ENCODE measurements around the gene IGFBP7.

Gene IGFBP7

GRCh38 chr4:57097711-57098110 is 12.5 kb downstream of the IGFBP7 start:
- DNase-seq (ENCODE audit: low read depth, low spot score) = no peak
- H3K36me3 ChIP-seq (ENCODE audit: insufficient read depth, low read length) = no peaks in the 10 kb centered on the region
- H3K9me3 ChIP-seq (ENCODE audit: low read depth, low read length) = no peaks in the 10 kb centered on the region
- TF ChIP-seq EZH2 (IDR thresholded peaks at IDR 0.05) (no peak), POLR2AphosphoS5 (IDR thresholded peaks at IDR 0.05; ENCODE audit: borderline replicate concordance, low read depth, low read length) (no peak), FOXP2 (optimal IDR thresholded peaks at IDR 0.05; ENCODE audit: control extremely low read depth, extremely low read length, insufficient read depth) (no peak)
- H3K9ac ChIP-seq (ENCODE audit: insufficient read length) = no peak overlapping the region
- H3K27ac ChIP-seq = no peak overlapping the region
- no peak overlapping the region for H3K4me3 ChIP-seq

DNA sequence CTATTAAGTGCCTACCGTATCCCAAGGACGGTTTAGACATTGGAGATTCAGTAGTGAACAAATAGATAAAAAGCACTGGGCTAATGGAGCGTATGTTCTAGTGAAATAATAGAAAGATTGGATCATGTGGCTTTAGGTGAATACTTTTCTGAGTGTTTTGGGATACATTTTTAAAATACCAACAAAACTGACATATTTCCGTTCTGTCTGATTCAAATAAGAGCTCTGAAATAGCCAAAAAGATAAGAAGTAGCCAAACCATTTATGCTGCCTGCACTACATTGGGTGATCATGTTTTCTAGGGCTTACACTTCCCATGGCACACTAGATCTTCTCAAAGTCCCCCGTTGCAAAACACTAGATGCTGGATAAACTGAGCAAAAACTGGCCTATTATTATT is 14.2 kb downstream of the IGFBP7 start:
- no peaks in the 10 kb centered on the region for H3K9me3 ChIP-seq (ENCODE audit: low read depth, low read length)
- no peak overlapping the region for H3K9ac ChIP-seq (ENCODE audit: insufficient read length)
- H3K27ac ChIP-seq = no peak overlapping the region
- DNase-seq (ENCODE audit: low read depth, low spot score) = no peak
- H3K4me3 ChIP-seq = no peak overlapping the region
- no peaks in the 10 kb centered on the region for H3K36me3 ChIP-seq (ENCODE audit: insufficient read depth, low read length)
- TF ChIP-seq POLR2AphosphoS5 (IDR thresholded peaks at IDR 0.05; ENCODE audit: borderline replicate concordance, low read depth, low read length) (no peak), EZH2 (IDR thresholded peaks at IDR 0.05) (no peak), FOXP2 (optimal IDR thresholded peaks at IDR 0.05; ENCODE audit: control extremely low read depth, extremely low read length, insufficient read depth) (no peak)

DNA sequence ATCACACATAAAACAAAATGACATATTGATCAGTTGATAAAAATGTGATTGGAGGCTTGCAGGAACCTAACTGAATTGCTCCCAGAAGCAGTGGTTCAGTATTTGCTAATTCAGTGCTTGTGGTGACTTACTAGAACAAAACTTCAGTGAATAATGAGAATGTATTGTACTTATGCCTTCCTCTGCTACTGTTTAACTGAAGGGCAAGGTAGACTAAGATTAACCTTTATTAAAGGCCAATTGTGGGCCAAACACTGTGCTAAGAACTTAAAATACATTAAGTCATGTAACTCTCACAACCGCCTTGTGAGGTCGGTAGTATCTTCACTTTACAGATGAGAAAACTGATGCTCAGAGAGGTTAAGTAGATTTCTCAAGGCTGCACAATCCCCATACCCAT is 14.9 kb downstream of the IGFBP7 start:
- no peak overlapping the region for H3K9ac ChIP-seq (ENCODE audit: insufficient read length)
- DNase-seq (ENCODE audit: low read depth, low spot score) = no peak
- TF ChIP-seq EZH2 (IDR thresholded peaks at IDR 0.05) (no peak), FOXP2 (optimal IDR thresholded peaks at IDR 0.05; ENCODE audit: control extremely low read depth, extremely low read length, insufficient read depth) (no peak), POLR2AphosphoS5 (IDR thresholded peaks at IDR 0.05; ENCODE audit: borderline replicate concordance, low read depth, low read length) (no peak)
- no peak overlapping the region for H3K4me3 ChIP-seq
- no peaks in the 10 kb centered on the region for H3K9me3 ChIP-seq (ENCODE audit: low read depth, low read length)
- no peaks in the 10 kb centered on the region for H3K36me3 ChIP-seq (ENCODE audit: insufficient read depth, low read length)
- H3K27ac ChIP-seq = no peak overlapping the region

DNA sequence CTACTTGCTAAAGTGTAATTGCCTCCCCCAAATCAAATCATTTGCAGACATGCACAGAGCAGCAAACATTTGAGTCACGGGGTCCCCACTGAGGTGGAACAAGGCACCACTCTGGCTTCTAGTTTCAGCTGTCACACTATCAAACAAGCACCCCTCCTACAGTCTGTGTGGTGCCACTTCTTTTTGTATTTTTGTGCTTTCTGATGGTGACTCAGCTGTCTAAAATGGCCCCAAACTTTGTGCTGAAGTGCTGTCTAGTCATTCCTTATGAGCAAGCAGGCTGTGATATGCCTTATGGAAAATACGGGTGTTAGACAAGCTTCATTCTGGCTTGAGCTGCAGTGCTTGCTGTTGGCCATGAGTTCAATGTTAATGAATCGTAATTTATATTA is 15.4 kb downstream of the IGFBP7 start:
- no peaks in the 10 kb centered on the region for H3K9me3 ChIP-seq (ENCODE audit: low read depth, low read length)
- TF ChIP-seq FOXP2 (optimal IDR thresholded peaks at IDR 0.05; ENCODE audit: control extremely low read depth, extremely low read length, insufficient read depth) (no peak), POLR2AphosphoS5 (IDR thresholded peaks at IDR 0.05; ENCODE audit: borderline replicate concordance, low read depth, low read length) (no peak), EZH2 (IDR thresholded peaks at IDR 0.05) (no peak)
- no peak overlapping the region for H3K4me3 ChIP-seq
- no peak overlapping the region for H3K9ac ChIP-seq (ENCODE audit: insufficient read length)
- no peaks in the 10 kb centered on the region for H3K36me3 ChIP-seq (ENCODE audit: insufficient read depth, low read length)
- DNase-seq (ENCODE audit: low read depth, low spot score) = no peak
- H3K27ac ChIP-seq = no peak overlapping the region

DNA sequence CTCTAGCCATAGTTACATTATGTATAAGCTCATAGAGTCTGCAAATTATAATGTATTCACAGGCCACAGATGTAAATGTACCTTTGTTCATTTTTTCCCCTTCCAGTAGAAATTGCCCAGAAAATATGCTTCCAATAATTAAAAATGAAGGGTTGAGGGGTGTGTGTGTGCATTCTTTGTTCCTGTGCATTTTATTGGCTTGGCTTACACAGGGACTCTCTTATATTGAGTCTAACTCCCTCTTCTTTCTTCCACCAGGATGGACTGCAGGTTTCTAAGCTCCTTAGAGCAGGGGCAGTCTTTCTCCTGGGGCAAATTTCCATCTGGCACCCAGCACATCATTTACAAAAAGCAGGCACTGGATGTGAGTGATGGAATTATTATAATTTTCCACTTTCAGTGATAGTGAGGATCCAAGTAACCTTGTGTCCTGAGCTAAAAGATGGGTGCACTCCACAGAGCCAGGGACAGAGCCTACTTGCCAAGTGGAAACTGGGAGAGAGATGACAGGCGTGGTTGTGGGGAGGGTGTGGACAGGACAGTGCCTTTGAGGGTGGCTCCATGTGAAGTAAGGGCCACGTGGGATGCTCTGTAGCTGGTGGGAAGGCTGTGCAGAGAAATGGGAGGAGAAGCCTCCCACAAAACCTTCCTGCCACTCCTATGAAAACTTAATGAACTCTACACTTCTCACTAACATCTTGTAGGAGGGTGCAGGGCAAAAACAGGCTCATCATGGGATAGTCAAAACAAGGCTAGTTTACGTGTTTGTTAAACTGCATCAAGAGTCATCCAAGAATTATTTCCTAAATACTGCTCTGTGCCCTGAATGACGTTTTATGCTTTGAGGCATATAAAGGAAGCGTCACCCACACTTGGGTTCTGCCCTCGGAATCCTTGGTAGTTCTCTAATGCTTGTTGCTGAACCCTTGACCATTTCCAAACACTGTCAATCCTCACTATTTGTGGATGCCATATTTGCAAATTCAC is 16.0 kb downstream of the IGFBP7 start:
- H3K9ac ChIP-seq (ENCODE audit: insufficient read length) = no peak overlapping the region
- no peak for TF ChIP-seq EZH2 (IDR thresholded peaks at IDR 0.05)
- no peak for TF ChIP-seq FOXP2 (optimal IDR thresholded peaks at IDR 0.05; ENCODE audit: control extremely low read depth, extremely low read length, insufficient read depth)
- no peak for TF ChIP-seq POLR2AphosphoS5 (IDR thresholded peaks at IDR 0.05; ENCODE audit: borderline replicate concordance, low read depth, low read length)
- H3K4me3 ChIP-seq = no peak overlapping the region
- H3K36me3 ChIP-seq (ENCODE audit: insufficient read depth, low read length) = no peaks in the 10 kb centered on the region
- H3K27ac ChIP-seq = no peak overlapping the region
- no peak for DNase-seq (ENCODE audit: low read depth, low spot score)
- no peaks in the 10 kb centered on the region for H3K9me3 ChIP-seq (ENCODE audit: low read depth, low read length)

- TF ChIP-seq FOXP2 (optimal IDR thresholded peaks at IDR 0.05; ENCODE audit: control extremely low read depth, extremely low read length, insufficient read depth) (no peak), EZH2 (IDR thresholded peaks at IDR 0.05) (no peak), POLR2AphosphoS5 (IDR thresholded peaks at IDR 0.05; ENCODE audit: borderline replicate concordance, low read depth, low read length) (no peak)
- no peak for DNase-seq (ENCODE audit: low read depth, low spot score)
- no peak overlapping the region for H3K27ac ChIP-seq
- H3K36me3 ChIP-seq (ENCODE audit: insufficient read depth, low read length) = no peaks in the 10 kb centered on the region
- H3K9ac ChIP-seq (ENCODE audit: insufficient read length) = no peak overlapping the region
- no peak overlapping the region for H3K4me3 ChIP-seq
- H3K9me3 ChIP-seq (ENCODE audit: low read depth, low read length) = no peaks in the 10 kb centered on the region
Observed at GRCh38 chr4:57091657-57092162, 18.5 kb downstream of the IGFBP7 start.

- Histone ChIP-seq H3K36me3 (ENCODE audit: insufficient read depth, low read length) (no peaks in the 10 kb centered on the region), H3K27ac (no peak overlapping the region), H3K9me3 (ENCODE audit: low read depth, low read length) (no peaks in the 10 kb centered on the region), H3K4me3 (no peak overlapping the region), H3K9ac (ENCODE audit: insufficient read length) (no peak overlapping the region)
- DNase-seq (ENCODE audit: low read depth, low spot score) = no peak
- TF ChIP-seq EZH2 (IDR thresholded peaks at IDR 0.05) (no peak), FOXP2 (optimal IDR thresholded peaks at IDR 0.05; ENCODE audit: control extremely low read depth, extremely low read length, insufficient read depth) (no peak), POLR2AphosphoS5 (IDR thresholded peaks at IDR 0.05; ENCODE audit: borderline replicate concordance, low read depth, low read length) (no peak)
Observed at GRCh38 chr4:57090079-57090478, 20.1 kb downstream of the IGFBP7 start.

DNA sequence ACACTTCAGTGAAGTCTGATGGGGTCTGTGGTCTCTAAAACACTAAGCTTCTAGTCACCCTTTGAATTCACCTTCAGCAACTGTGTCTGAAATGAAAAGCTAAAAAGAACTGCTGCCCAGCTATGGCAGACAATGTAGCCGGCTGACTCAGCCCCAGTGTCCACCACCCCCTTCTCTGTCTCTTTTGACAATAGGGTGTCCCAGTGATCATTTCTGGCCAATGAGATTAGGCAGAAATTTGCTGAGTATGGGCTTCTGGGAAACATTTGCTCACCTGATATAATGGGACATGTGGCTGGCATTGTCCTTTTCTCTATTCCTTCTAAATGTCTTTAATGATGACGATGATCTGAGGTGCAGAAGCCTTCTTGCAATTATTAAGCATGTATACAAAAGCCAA is 20.6 kb downstream of the IGFBP7 start:
- Histone ChIP-seq H3K9ac (ENCODE audit: insufficient read length) (no peak overlapping the region), H3K27ac (no peak overlapping the region), H3K9me3 (ENCODE audit: low read depth, low read length) (no peaks in the 10 kb centered on the region), H3K36me3 (ENCODE audit: insufficient read depth, low read length) (no peaks in the 10 kb centered on the region), H3K4me3 (no peak overlapping the region)
- TF ChIP-seq EZH2 (IDR thresholded peaks at IDR 0.05) (no peak), FOXP2 (optimal IDR thresholded peaks at IDR 0.05; ENCODE audit: control extremely low read depth, extremely low read length, insufficient read depth) (no peak), POLR2AphosphoS5 (IDR thresholded peaks at IDR 0.05; ENCODE audit: borderline replicate concordance, low read depth, low read length) (no peak)
- no peak for DNase-seq (ENCODE audit: low read depth, low spot score)
